H1 (cell line): Measurements from ENCODE around the gene RHOG. TPM values are rescaled to one million over a fixed set of nuclear protein-coding genes. Genes with fewer than 3 reads are reported as not detected.

Source experiments
- CTCF ChIA-PET: fragments of 300-600 bp; sonication (Branson Sonifier 250); formaldehyde crosslinking; loops from one replicate; lab custom pipeline; 2021; ENCODE audit not compliant: partially characterized antibody; lab: Charles Lee
- POLR2A ChIA-PET: fragments of 300-600 bp; sonication (Branson Sonifier 250); formaldehyde crosslinking; loops from one replicate; lab custom pipeline; 2021; ENCODE audit warnings: inconsistent platforms; ENCODE audit not compliant: partially characterized antibody; lab: Charles Lee
- DNase-seq, 2 experiments: peaks; one replicate each; pipeline versions ENCODE4 v3.0.0 to v3.0.0-alpha.2; 2010 to 2022; ENCODE audit warnings: low spot score in 2 of 2, low read depth in 1 of 2, mixed read lengths in 1 of 2
- FAIRE-seq: peaks from 2 replicates; lab custom pipeline; 2011; peaks lifted over from hg19 to GRCh38; lab: Jason Lieb, UNC
- H2AFZ ChIP-seq: 2 replicates; pipeline ENCODE4 v1.8.1; 2012; ENCODE audit warnings: low read length, inconsistent platforms
- H2AK5ac ChIP-seq: 2 replicates; pipeline ENCODE4 v1.6.1; 2013; ENCODE audit warnings: low read depth, low read length
- H2BK120ac ChIP-seq: replicated peaks from 2 replicates; pipeline ENCODE3; 2013; ENCODE audit warnings: low read depth, low read length, inconsistent platforms
- H2BK12ac ChIP-seq: 2 replicates; pipeline ENCODE4 v1.6.1; 2013; ENCODE audit warnings: low read depth, low read length
- H2BK15ac ChIP-seq: 2 replicates; pipeline ENCODE4 v1.6.1; 2013; ENCODE audit warnings: low read length
- H2BK20ac ChIP-seq: 2 replicates; pipeline ENCODE4 v1.6.1; 2013; ENCODE audit warnings: low read length
- H2BK5ac ChIP-seq: 2 replicates; pipeline ENCODE4 v1.6.1; 2013; ENCODE audit warnings: low read depth, low read length
- H3K14ac ChIP-seq: 2 replicates; pipeline ENCODE4 v1.6.1; 2013; ENCODE audit warnings: inconsistent platforms; ENCODE audit not compliant: insufficient read length
- H3K18ac ChIP-seq: 2 replicates; pipeline ENCODE4 v1.6.1; 2013; ENCODE audit warnings: low read length; ENCODE audit errors: extremely low read depth
- H3K23ac ChIP-seq: 2 replicates; pipeline ENCODE4 v1.6.1; 2013; ENCODE audit warnings: inconsistent platforms; ENCODE audit not compliant: insufficient read length
- H3K23me2 ChIP-seq: 2 replicates; pipeline ENCODE4 v1.6.1; 2013; ENCODE audit warnings: low read depth, low read length
- H3K27ac ChIP-seq: 2 replicates; pipeline ENCODE4 v1.6.1; 2011; ENCODE audit warnings: low read depth, low read length, inconsistent platforms
- H3K27me3 ChIP-seq, 4 experiments: replicated peaks in 1 of 4; 1 replicate in 1 of 4; 2 replicates in 3 of 4; pipeline versions ENCODE4 v1.6.1 to v1.8.1; 2011 to 2013; ENCODE audit warnings: low read length in 3 of 4, mild to moderate bottlenecking in 3 of 4, inconsistent platforms in 2 of 4, mixed read lengths in 2 of 4, moderate library complexity in 1 of 4; ENCODE audit not compliant: control insufficient read depth in 3 of 4, insufficient read depth in 3 of 4; ENCODE audit errors: extremely low read depth in 1 of 4
- H3K36me3 ChIP-seq, 4 experiments: 2 replicates each; pipeline versions ENCODE4 v1.6.1 to v1.8.1; 2011 to 2013; ENCODE audit warnings: mild to moderate bottlenecking in 4 of 4, low read length in 3 of 4, moderate library complexity in 2 of 4, control low read depth in 1 of 4, inconsistent platforms in 1 of 4; ENCODE audit not compliant: insufficient read depth in 4 of 4, control insufficient read depth in 2 of 4
- H3K4ac ChIP-seq: replicated peaks from 2 replicates; pipeline ENCODE3; 2013; ENCODE audit warnings: low read length, low read depth, mixed read lengths, inconsistent platforms; ENCODE audit not compliant: insufficient read length
- H3K4me1 ChIP-seq, 4 experiments: replicated peaks in 1 of 4; 1 replicate in 1 of 4; 2 replicates in 3 of 4; pipeline versions ENCODE4 v1.6.1 to v1.8.1; 2011 to 2013; ENCODE audit warnings: low read length in 3 of 4, inconsistent platforms in 2 of 4, mixed read lengths in 1 of 4; ENCODE audit not compliant: insufficient read depth in 4 of 4, control insufficient read depth in 3 of 4
- H3K4me2 ChIP-seq, 2 experiments: 2 replicates each; pipeline versions ENCODE4 v1.6.1 to v1.8.1; 2011 to 2013; ENCODE audit warnings: low read depth in 2 of 2, low read length in 2 of 2, control low read depth in 1 of 2, inconsistent platforms in 1 of 2, mild to moderate bottlenecking in 1 of 2; ENCODE audit not compliant: insufficient read depth in 1 of 2
- H3K4me3 ChIP-seq, 4 experiments: fragments of 200-600, 300-600 bp in 1 of 4; sonication (generic), shearing (Covaris generic), sonication (Bioruptor Twin) in 1 of 4; 2 replicates each; pipeline versions ENCODE4 v1.5.1 to v1.8.1; 2011 to 2016; ENCODE audit warnings: low read length in 4 of 4, low read depth in 3 of 4, control low read depth in 2 of 4, inconsistent platforms in 2 of 4, mild to moderate bottlenecking in 2 of 4, mixed read lengths in 1 of 4, moderate library complexity in 1 of 4; ENCODE audit not compliant: insufficient read depth in 2 of 4; ENCODE audit errors: extremely low read depth in 1 of 4
- H3K56ac ChIP-seq: replicated peaks from 2 replicates; pipeline ENCODE3; 2013; ENCODE audit warnings: low read depth, mild to moderate bottlenecking, mixed read lengths, low read length, inconsistent platforms; ENCODE audit not compliant: insufficient read length
- H3K79me1 ChIP-seq: 2 replicates; pipeline ENCODE4 v1.6.1; 2013; ENCODE audit warnings: low read depth, low read length, control low read depth
- H3K79me2 ChIP-seq, 2 experiments: 2 replicates each; pipeline versions ENCODE4 v1.6.1 to v1.8.1; 2012 to 2013; ENCODE audit warnings: low read length in 2 of 2, mild to moderate bottlenecking in 2 of 2, inconsistent platforms in 1 of 2; ENCODE audit not compliant: insufficient read depth in 2 of 2, control insufficient read depth in 1 of 2
- H3K9ac ChIP-seq, 4 experiments: replicated peaks in 1 of 4; 1 replicate in 1 of 4; 2 replicates in 3 of 4; pipeline versions ENCODE4 v1.6.1 to v1.8.1; 2011 to 2013; ENCODE audit warnings: low read depth in 3 of 4, low read length in 3 of 4, control low read depth in 2 of 4, mild to moderate bottlenecking in 2 of 4, moderate library complexity in 2 of 4, inconsistent platforms in 1 of 4; ENCODE audit errors: extremely low read depth in 1 of 4
- H3K9me3 ChIP-seq, 2 experiments: 2 replicates each; pipeline versions ENCODE4 v1.6.1 to v1.8.1; 2012 to 2013; ENCODE audit warnings: mild to moderate bottlenecking in 2 of 2, moderate library complexity in 2 of 2, control low read depth in 1 of 2, inconsistent platforms in 1 of 2, low read depth in 1 of 2, low read length in 1 of 2, mixed read lengths in 1 of 2; ENCODE audit not compliant: insufficient read depth in 2 of 2
- H4K20me1 ChIP-seq, 2 experiments: replicated peaks in 1 of 2; 2 replicates each; pipeline versions ENCODE3 to v1.8.1; 2011 to 2013; ENCODE audit warnings: inconsistent platforms in 2 of 2, low read length in 2 of 2, mild to moderate bottlenecking in 1 of 2; ENCODE audit not compliant: insufficient read depth in 2 of 2, control insufficient read depth in 1 of 2
- H4K5ac ChIP-seq: 2 replicates; pipeline ENCODE4 v1.6.1; 2013; ENCODE audit warnings: low read length, low read depth, mixed read lengths, inconsistent platforms; ENCODE audit not compliant: insufficient read length
- H4K8ac ChIP-seq: 2 replicates; pipeline ENCODE4 v1.8.0; 2013; ENCODE audit warnings: mild to moderate bottlenecking, moderate library complexity, low read length, inconsistent platforms; ENCODE audit not compliant: insufficient read depth; ENCODE audit errors: extremely low read depth
- H4K91ac ChIP-seq: replicated peaks from 2 replicates; pipeline ENCODE3; 2013; ENCODE audit warnings: low read length, mixed read lengths, inconsistent platforms; ENCODE audit not compliant: insufficient read length
- ASH2L ChIP-seq: fragments of 200-600, 300-600 bp; sonication (generic); IDR thresholded peaks from one replicate; pipeline ENCODE4 v1.7.1; 2017; ENCODE audit warnings: low read length
- ATF3 ChIP-seq: IDR thresholded peaks from 2 replicates; pipeline ENCODE4 v1.6.1; 2011; ENCODE audit warnings: low read depth, mild to moderate bottlenecking, low read length; ENCODE audit not compliant: insufficient read depth
- CHD1 ChIP-seq: IDR thresholded peaks from 2 replicates; pipeline ENCODE4 v1.6.1; 2012; ENCODE audit warnings: low read depth, low read length, improper control_type of control experiment
- CHD2 ChIP-seq: IDR thresholded peaks from 2 replicates; pipeline ENCODE4 v1.6.1; 2012; ENCODE audit warnings: low read length, improper control_type of control experiment
- CREB1 ChIP-seq: IDR thresholded peaks from 2 replicates; pipeline ENCODE4 v1.6.1; 2012; ENCODE audit warnings: inconsistent platforms
- GABPA ChIP-seq: IDR thresholded peaks from 2 replicates; pipeline ENCODE4 v1.6.1; 2011; ENCODE audit warnings: mild to moderate bottlenecking, low read length, moderate library complexity, borderline replicate concordance; ENCODE audit not compliant: insufficient read depth
- RXRA ChIP-seq: IDR thresholded peaks from 2 replicates; pipeline ENCODE4 v1.6.1; 2011; ENCODE audit warnings: low read depth, mild to moderate bottlenecking, low read length, moderate library complexity; ENCODE audit not compliant: insufficient read depth
- TEAD4 ChIP-seq: IDR thresholded peaks from 2 replicates; pipeline ENCODE4 v1.6.1; 2012; ENCODE audit warnings: low read depth, low read length, inconsistent platforms, mixed read lengths
- YY1 ChIP-seq: IDR thresholded peaks from 2 replicates; pipeline ENCODE4 v1.6.1; 2011; ENCODE audit warnings: low read depth, mild to moderate bottlenecking, low read length
- WGBS, 2 experiments: shearing (Covaris generic) in 1 of 2; methylation state at CpG; one replicate each; pipeline versions ENCODE4 v1.1.6 to v1.1.7; 2013 to 2015; ENCODE audit warnings: low lambda C conversion rate in 2 of 2, mixed read lengths in 2 of 2, inconsistent platforms in 1 of 2, low coverage in 1 of 2, missing lambda C conversion rate in 1 of 2; ENCODE audit not compliant: insufficient replicate concordance in 2 of 2, insufficient coverage in 1 of 2, insufficient read length in 1 of 2; ENCODE audit errors: extremely low coverage in 1 of 2, missing lambda C conversion rate in 1 of 2; 5-methylcytosine and 5-hydroxymethylcytosine counted together
- polyA plus RNA-seq, 7 experiments: library from polyadenylated mRNA; depleted of rRNA in 3 of 7; stranded (reverse) in 5 of 7; unstranded in 2 of 7; fragments of >200 nt in 5 of 7; fragments of 200-250 nt in 2 of 7; gene quantifications; 1 replicate in 5 of 7; 2 replicates in 1 of 7; 4 replicates in 1 of 7; pipeline versions ENCODE4 v1.2.1 to v1.2.3, GENCODE V29; 2011 to 2013; ENCODE audit warnings: missing spikeins in 2 of 7, mixed read lengths in 2 of 7
- total RNA-seq: library from RNA; stranded (reverse); fragmentation: NEBNext Ultra II Directional; extraction: Animal tissue kit (Norgen Biotek cat#: 25700); gene quantifications from 2 replicates; pipeline ENCODE4 v1.2.1, GENCODE V29; 2021

Gene RHOG
- total and polyA plus RNA-seq, 2 of the 8 experiments (the other 6 are each of a cell fraction or from before 2014, with no cell fraction given), result 28.3 to 69.6 TPM

GRCh38 chr11:3825473-3826154 lies 15.1 kb downstream of the RHOG start:
- peaks cover 22 to 32% (median 24%) of the 10 kb centered on the region in 4 experiments for H3K4me1 ChIP-seq
- H3K4me3 ChIP-seq, result peak overlapping the region in 1 of 4 experiments; percentile 25; a peak in 1 of 8 replicates
- no peak overlapping the region for H2AFZ ChIP-seq
- no peak overlapping the region for H2BK120ac ChIP-seq
- DNase-seq (no peak), FAIRE-seq (no peak)
- H3K56ac ChIP-seq, result no peak overlapping the region
- no peaks in the 10 kb centered on the region; the same call in 1 of the 2 replicates for H3K79me1 ChIP-seq
- H2BK20ac ChIP-seq, result peak overlapping the region; percentile 87; the same call in 1 of the 2 replicates
- H3K79me2 ChIP-seq, result peaks cover 0 to 5% of the 10 kb centered on the region in 2 experiments; a peak in 1 of 4 replicates
- peak overlapping the region; percentile 22; the same call in 1 of the 2 replicates for H3K27ac ChIP-seq
- H4K91ac ChIP-seq, result peak overlapping the region; percentile 75
- peaks cover 0 to 2% of the 10 kb centered on the region in 2 experiments for H4K20me1 ChIP-seq
- no peak overlapping the region; a peak in 1 of 7 replicates for H3K9ac ChIP-seq
- H2BK12ac ChIP-seq, result peak overlapping the region; percentile 75; the same call in 1 of the 2 replicates
- H3K18ac ChIP-seq, result peak overlapping the region; percentile 71
- peak overlapping the region in 1 of 2 experiments; percentile 74; a peak in 2 of 4 replicates for H3K4me2 ChIP-seq
- peak overlapping the region; percentile 55; the same call in 1 of the 2 replicates for H2AK5ac ChIP-seq
- no peak overlapping the region for H4K5ac ChIP-seq
- POLR2A ChIA-PET, result interaction anchor here (0.7 to 3.3 kb wide), 6 partner anchors 10 to 269 kb away, joined by 3 to 29 read pairs (median 4); partner anchors contain the start of genes PGAP2, RHOG and RRM1
- peak overlapping the region; percentile 3; the same call in 1 of the 2 replicates for H2BK5ac ChIP-seq
- H3K14ac ChIP-seq, result no peak overlapping the region
- peaks cover 4 to 19% (median 10%) of the 10 kb centered on the region in 4 experiments; a peak in 7 of 8 replicates for H3K36me3 ChIP-seq
- H3K9me3 ChIP-seq, result no peaks in the 10 kb centered on the region
- no peak overlapping the region for H3K23ac ChIP-seq
- H3K4ac ChIP-seq, result peak overlapping the region; percentile 10
- no peaks in the 10 kb centered on the region for H3K27me3 ChIP-seq
- peaks cover 2% of the 10 kb centered on the region; the same call in 1 of the 2 replicates for H3K23me2 ChIP-seq
- peak overlapping the region; percentile 76; the same call in 1 of the 2 replicates for H2BK15ac ChIP-seq
- H4K8ac ChIP-seq, result no peak overlapping the region
- CTCF ChIA-PET, result interaction anchor here (0.6 to 3.3 kb wide), 11 partner anchors 8 to 326 kb away, joined by 3 to 61 read pairs (median 4); partner anchors contain the start of genes PGAP2 and RHOG
- WGBS, 2 experiments, result 75% methylated on average over 8 of the region's 8 CpGs; no CpG with 5 or more reads in 1 of the 2 experiments
- TF ChIP-seq CHD2, result no peak
- TF ChIP-seq YY1, result no peak
- TF ChIP-seq TEAD4, result no peak
- TF ChIP-seq RXRA, result no peak
- TF ChIP-seq ATF3, result no peak
- TF ChIP-seq CHD1, result no peak
- no peak for TF ChIP-seq ASH2L
- no peak for TF ChIP-seq CREB1
- TF ChIP-seq GABPA, result no peak
